Parathyroid adenoma (tissue), 2 donors: ENCODE measurements around the gene MGST2.

ENCODE experiments used
- H2AFZ ChIP-seq: fragments of 300-600 bp; sonication (generic); one replicate; pipeline ENCODE4 v1.7.0; 2017; ENCODE audit warnings: antibody characterized with exemption, mild to moderate bottlenecking
- H3K27ac ChIP-seq: fragments of 300-600 bp; sonication (generic); one replicate; pipeline ENCODE4 v1.7.0; 2017
- H3K27me3 ChIP-seq: fragments of 300-600 bp; sonication (generic); one replicate; pipeline ENCODE4 v1.7.0; 2017; ENCODE audit warnings: low read length; ENCODE audit not compliant: control insufficient read depth, insufficient read depth
- H3K36me3 ChIP-seq: fragments of 300-600 bp; sonication (generic); one replicate; pipeline ENCODE4 v1.7.0; 2017; ENCODE audit warnings: low read length; ENCODE audit not compliant: control insufficient read depth, insufficient read depth
- H3K4me1 ChIP-seq: fragments of 300-600 bp; sonication (generic); one replicate; pipeline ENCODE4 v1.7.0; 2017; ENCODE audit warnings: control low read depth
- H3K4me2 ChIP-seq: fragments of 300-600 bp; sonication (generic); one replicate; pipeline ENCODE4 v1.7.0; 2017; ENCODE audit warnings: low read length
- H3K4me3 ChIP-seq: fragments of 300-600 bp; sonication (generic); one replicate; pipeline ENCODE4 v1.7.0; 2017; ENCODE audit warnings: low read depth, low read length
- H3K79me2 ChIP-seq: fragments of 300-600 bp; sonication (generic); one replicate; pipeline ENCODE4 v1.7.0; 2017; ENCODE audit warnings: control low read depth
- H3K9ac ChIP-seq: fragments of 300-600 bp; sonication (generic); one replicate; pipeline ENCODE4 v1.7.0; 2017; ENCODE audit warnings: mild to moderate bottlenecking
- H3K9me3 ChIP-seq: fragments of 300-600 bp; sonication (generic); one replicate; pipeline ENCODE4 v1.7.0; 2017; ENCODE audit warnings: low read length; ENCODE audit not compliant: control insufficient read depth
- TF ChIP-seq, protein P1 (sequence below): fragments of 300-600 bp; sonication (generic); IDR thresholded peaks from one replicate; pipeline ENCODE4 v1.7.0; 2017; ENCODE audit warnings: antibody characterized with exemption, mild to moderate bottlenecking
- donor health status: primary hyperparathyroidism.

The MGST2 gene

GRCh38 chr4:139749835-139750498 is 84.3 kb downstream of the MGST2 start:
- no peaks in the 10 kb centered on the region for H3K27me3 ChIP-seq
- no peaks in the 10 kb centered on the region for H3K79me2 ChIP-seq
- H2AFZ ChIP-seq, result no peak overlapping the region
- TF ChIP-seq, protein P1, sequence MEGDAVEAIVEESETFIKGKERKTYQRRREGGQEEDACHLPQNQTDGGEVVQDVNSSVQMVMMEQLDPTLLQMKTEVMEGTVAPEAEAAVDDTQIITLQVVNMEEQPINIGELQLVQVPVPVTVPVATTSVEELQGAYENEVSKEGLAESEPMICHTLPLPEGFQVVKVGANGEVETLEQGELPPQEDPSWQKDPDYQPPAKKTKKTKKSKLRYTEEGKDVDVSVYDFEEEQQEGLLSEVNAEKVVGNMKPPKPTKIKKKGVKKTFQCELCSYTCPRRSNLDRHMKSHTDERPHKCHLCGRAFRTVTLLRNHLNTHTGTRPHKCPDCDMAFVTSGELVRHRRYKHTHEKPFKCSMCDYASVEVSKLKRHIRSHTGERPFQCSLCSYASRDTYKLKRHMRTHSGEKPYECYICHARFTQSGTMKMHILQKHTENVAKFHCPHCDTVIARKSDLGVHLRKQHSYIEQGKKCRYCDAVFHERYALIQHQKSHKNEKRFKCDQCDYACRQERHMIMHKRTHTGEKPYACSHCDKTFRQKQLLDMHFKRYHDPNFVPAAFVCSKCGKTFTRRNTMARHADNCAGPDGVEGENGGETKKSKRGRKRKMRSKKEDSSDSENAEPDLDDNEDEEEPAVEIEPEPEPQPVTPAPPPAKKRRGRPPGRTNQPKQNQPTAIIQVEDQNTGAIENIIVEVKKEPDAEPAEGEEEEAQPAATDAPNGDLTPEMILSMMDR, result no peak
- H3K4me1 ChIP-seq, result no peaks in the 10 kb centered on the region
- no peak overlapping the region for H3K4me2 ChIP-seq
- H3K27ac ChIP-seq, result no peak overlapping the region
- no peaks in the 10 kb centered on the region for H3K36me3 ChIP-seq
- H3K4me3 ChIP-seq, result no peak overlapping the region
- no peak overlapping the region for H3K9ac ChIP-seq
- H3K9me3 ChIP-seq, result no peaks in the 10 kb centered on the region

DNA sequence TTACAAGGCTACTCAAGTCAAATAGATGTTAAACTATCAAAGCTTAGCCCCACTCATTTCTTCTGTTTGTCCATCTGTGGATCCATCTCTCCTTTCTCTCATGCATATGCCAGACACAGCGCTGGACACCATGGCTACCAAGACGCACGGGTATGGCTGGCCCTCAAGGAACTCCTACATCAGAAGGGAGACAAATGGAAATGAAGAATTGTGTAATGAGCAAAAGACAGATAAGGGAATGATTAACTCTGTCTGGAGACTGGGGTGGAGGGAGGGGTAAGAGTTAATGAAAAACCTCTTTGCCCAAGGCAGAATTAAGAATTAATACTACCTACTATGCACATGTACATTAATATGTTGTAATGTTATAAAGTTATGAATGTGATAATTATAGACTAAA is 88.1 kb downstream of the MGST2 start:
- H3K27ac ChIP-seq, result no peak overlapping the region
- no peaks in the 10 kb centered on the region for H3K36me3 ChIP-seq
- no peaks in the 10 kb centered on the region for H3K79me2 ChIP-seq
- no peak overlapping the region for H3K9ac ChIP-seq
- H3K4me3 ChIP-seq, result no peak overlapping the region
- TF ChIP-seq, protein P1, result no peak
- no peaks in the 10 kb centered on the region for H3K27me3 ChIP-seq
- H2AFZ ChIP-seq, result no peak overlapping the region
- H3K4me2 ChIP-seq, result no peak overlapping the region
- H3K9me3 ChIP-seq, result no peaks in the 10 kb centered on the region
- no peaks in the 10 kb centered on the region for H3K4me1 ChIP-seq
